OCI-LY1 (cell line): ENCODE measurements around the gene DROSHA.

ENCODE experiments used
- H2AFZ ChIP-seq: fragments of 200-600 bp; sonication (generic), shearing (Covaris generic); 2 replicates; pipeline ENCODE4 v1.6.0; 2014; ENCODE audit warnings: antibody characterized with exemption, mild to moderate bottlenecking, low read length
- H3F3A ChIP-seq: fragments of 200-600 bp; sonication (generic), shearing (Covaris generic); 2 replicates; pipeline ENCODE4 v1.6.0; 2014; ENCODE audit warnings: mild to moderate bottlenecking, antibody characterized with exemption, low read length, moderate library complexity; ENCODE audit not compliant: insufficient read depth
- H3K27ac ChIP-seq: fragments of 200-600 bp; sonication (generic); 2 replicates; pipeline ENCODE4 v1.5.1; 2014; ENCODE audit warnings: low read length, mixed run types, mild to moderate bottlenecking, low read depth; ENCODE audit not compliant: poor library complexity, severe bottlenecking
- H3K27me3 ChIP-seq: fragments of 200-600 bp; sonication (generic); 2 replicates; pipeline ENCODE4 v1.6.0; 2014; ENCODE audit warnings: antibody characterized with exemption, mild to moderate bottlenecking, low read length, moderate library complexity; ENCODE audit not compliant: insufficient read depth
- H3K36me3 ChIP-seq: fragments of 200-600 bp; sonication (generic); 2 replicates; pipeline ENCODE4 v1.6.1; 2014; ENCODE audit warnings: mild to moderate bottlenecking, antibody characterized with exemption, low read length, moderate library complexity, mixed read lengths; ENCODE audit not compliant: insufficient read depth
- H3K4me1 ChIP-seq: fragments of 200-600 bp; sonication (generic); 2 replicates; pipeline ENCODE4 v1.5.1; 2014; ENCODE audit warnings: mild to moderate bottlenecking, low read length, moderate library complexity; ENCODE audit not compliant: insufficient read depth, severe bottlenecking
- H3K4me2 ChIP-seq: fragments of 200-600 bp; sonication (generic), shearing (Covaris generic); 2 replicates; pipeline ENCODE4 v1.6.1; 2014; ENCODE audit warnings: low read length
- H3K4me3 ChIP-seq: fragments of 200-600 bp; sonication (generic); 2 replicates; pipeline ENCODE4 v1.5.1; 2014; ENCODE audit warnings: low read length, low read depth, mild to moderate bottlenecking, mixed read lengths; ENCODE audit not compliant: poor library complexity, severe bottlenecking
- H3K79me2 ChIP-seq: fragments of 200-600 bp; shearing (Covaris generic); 2 replicates; pipeline ENCODE4 v1.6.1; 2016; ENCODE audit warnings: mixed run types, low read length, mixed read lengths; ENCODE audit not compliant: insufficient read depth
- H3K9ac ChIP-seq: fragments of 200-600 bp; sonication (generic), shearing (Covaris generic); 2 replicates; pipeline ENCODE4 v1.6.1; 2014; ENCODE audit warnings: mild to moderate bottlenecking, low read length, mixed read lengths
- H3K9me2 ChIP-seq: fragments of 200-600 bp; sonication (generic), shearing (Covaris generic); 2 replicates; pipeline ENCODE4 v1.6.1; 2014; ENCODE audit warnings: low read depth, mild to moderate bottlenecking, low read length, mixed read lengths
- H3K9me3 ChIP-seq: fragments of 200-600 bp; shearing (Covaris generic); 2 replicates; pipeline ENCODE4 v1.6.1; 2014; ENCODE audit warnings: low read length, mixed read lengths
- H4K20me1 ChIP-seq: fragments of 200-600 bp; sonication (generic), shearing (Covaris generic); 2 replicates; pipeline ENCODE4 v1.6.0; 2016; ENCODE audit warnings: mild to moderate bottlenecking, low read length; ENCODE audit not compliant: insufficient read depth
- EZH2 ChIP-seq: fragments of 200-600 bp; sonication (generic), shearing (Covaris generic); IDR thresholded peaks from 2 replicates; pipeline ENCODE4 v1.8.0; 2017; ENCODE audit warnings: borderline replicate concordance, mixed run types, mild to moderate bottlenecking, antibody characterized with exemption, low read length, moderate library complexity, mixed read lengths
- TF ChIP-seq, protein P1 (sequence below): fragments of 200-600 bp; sonication (generic), shearing (Covaris generic); IDR thresholded peaks from 2 replicates; pipeline ENCODE4 v1.5.1; 2017; ENCODE audit warnings: mild to moderate bottlenecking, antibody characterized with exemption, low read length, moderate library complexity, mixed read lengths

Gene DROSHA

DNA sequence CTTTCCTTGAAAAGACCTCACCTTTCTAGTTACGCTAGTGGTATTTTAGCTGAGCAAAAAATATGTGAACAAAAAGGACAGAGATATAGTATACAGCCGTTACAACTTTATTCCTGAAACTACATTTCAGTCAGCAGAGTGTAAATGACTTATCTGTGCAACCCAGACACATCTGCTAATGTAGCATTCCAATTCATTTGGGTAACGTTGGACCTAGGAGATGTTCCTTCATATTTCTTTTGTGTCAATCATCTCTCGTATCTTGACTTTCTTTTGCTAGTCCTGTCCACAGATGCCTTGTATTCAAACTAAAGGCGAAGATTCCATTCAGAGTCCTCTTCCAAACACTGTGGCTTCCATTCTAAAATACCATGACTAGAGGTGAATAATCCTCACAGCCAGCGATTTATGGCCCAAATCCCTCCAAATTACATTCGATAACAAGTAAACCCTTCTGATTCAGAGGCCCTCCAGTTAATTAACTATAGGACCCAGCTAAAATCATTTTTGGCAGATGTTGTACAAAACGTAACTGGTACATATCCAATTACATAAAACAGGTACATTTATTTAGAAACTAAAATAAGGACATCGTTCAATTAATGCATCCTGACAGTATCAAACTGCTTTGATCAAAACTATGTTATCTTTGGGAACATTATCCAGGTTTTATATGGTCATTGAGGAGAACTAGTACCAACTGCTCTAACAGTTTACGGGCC, 155.7 kb downstream of the DROSHA start:
- Histone ChIP-seq H3F3A (no peaks in the 10 kb centered on the region), H2AFZ (no peak overlapping the region), H3K9me2 (no peaks in the 10 kb centered on the region), H3K79me2 (no peaks in the 10 kb centered on the region), H3K4me3 (no peak overlapping the region), H3K9me3 (no peaks in the 10 kb centered on the region), H3K36me3 (no peaks in the 10 kb centered on the region), H3K27ac (no peak overlapping the region), H3K4me1 (no peaks in the 10 kb centered on the region), H3K27me3 (no peaks in the 10 kb centered on the region), H3K4me2 (no peak overlapping the region), H4K20me1 (no peaks in the 10 kb centered on the region), H3K9ac (no peak overlapping the region)
- TF ChIP-seq EZH2: no peak
- TF ChIP-seq, protein P1, sequence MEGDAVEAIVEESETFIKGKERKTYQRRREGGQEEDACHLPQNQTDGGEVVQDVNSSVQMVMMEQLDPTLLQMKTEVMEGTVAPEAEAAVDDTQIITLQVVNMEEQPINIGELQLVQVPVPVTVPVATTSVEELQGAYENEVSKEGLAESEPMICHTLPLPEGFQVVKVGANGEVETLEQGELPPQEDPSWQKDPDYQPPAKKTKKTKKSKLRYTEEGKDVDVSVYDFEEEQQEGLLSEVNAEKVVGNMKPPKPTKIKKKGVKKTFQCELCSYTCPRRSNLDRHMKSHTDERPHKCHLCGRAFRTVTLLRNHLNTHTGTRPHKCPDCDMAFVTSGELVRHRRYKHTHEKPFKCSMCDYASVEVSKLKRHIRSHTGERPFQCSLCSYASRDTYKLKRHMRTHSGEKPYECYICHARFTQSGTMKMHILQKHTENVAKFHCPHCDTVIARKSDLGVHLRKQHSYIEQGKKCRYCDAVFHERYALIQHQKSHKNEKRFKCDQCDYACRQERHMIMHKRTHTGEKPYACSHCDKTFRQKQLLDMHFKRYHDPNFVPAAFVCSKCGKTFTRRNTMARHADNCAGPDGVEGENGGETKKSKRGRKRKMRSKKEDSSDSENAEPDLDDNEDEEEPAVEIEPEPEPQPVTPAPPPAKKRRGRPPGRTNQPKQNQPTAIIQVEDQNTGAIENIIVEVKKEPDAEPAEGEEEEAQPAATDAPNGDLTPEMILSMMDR: no peak

DNA sequence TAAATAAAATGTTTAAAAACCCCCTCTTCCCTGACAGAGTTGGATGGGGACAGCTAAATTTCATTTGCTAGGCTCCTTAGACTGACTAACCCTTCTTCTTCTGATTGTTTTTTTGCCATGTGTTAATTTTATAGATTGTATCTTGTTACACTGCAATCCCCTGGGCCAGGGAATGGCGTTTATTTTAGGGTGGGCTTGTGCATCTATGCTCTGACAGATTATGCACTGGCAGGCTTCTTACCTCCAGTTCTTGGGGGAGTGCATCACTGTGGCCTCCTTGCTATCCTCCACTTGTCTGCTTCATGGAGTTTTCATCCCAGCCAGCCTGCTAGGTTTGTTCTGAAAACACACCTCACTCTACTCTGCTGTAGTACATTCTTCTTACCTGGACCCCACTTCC, 159.8 kb downstream of the DROSHA start:
- Histone ChIP-seq H3F3A (no peaks in the 10 kb centered on the region), H3K4me1 (no peaks in the 10 kb centered on the region), H2AFZ (no peak overlapping the region), H3K27me3 (no peaks in the 10 kb centered on the region), H4K20me1 (no peaks in the 10 kb centered on the region), H3K9me3 (no peaks in the 10 kb centered on the region), H3K4me3 (no peak overlapping the region), H3K4me2 (no peak overlapping the region), H3K9ac (no peak overlapping the region), H3K79me2 (no peaks in the 10 kb centered on the region), H3K9me2 (no peaks in the 10 kb centered on the region), H3K36me3 (no peaks in the 10 kb centered on the region), H3K27ac (no peak overlapping the region)
- TF ChIP-seq EZH2: no peak
- TF ChIP-seq, protein P1: no peak

DNA sequence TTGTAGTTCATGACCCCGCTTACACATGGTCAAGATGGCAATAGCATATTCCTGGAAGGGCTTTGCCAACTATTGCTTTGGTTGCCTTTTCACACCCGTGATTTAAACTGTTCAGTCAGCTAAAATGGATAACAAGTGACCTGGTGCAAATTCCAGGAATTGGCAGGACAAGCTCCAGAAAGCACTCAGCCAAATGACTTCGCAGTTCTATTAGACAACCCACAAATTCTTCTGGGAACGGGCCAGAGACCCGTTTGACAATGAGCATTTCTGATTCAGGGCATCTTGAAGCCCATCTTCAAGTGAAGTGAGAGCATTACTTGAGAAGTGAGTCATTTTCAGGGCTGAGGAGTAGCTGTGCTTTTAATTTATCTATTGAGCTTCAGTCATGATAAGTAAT, 165.0 kb downstream of the DROSHA start:
- Histone ChIP-seq H3K4me2 (no peak overlapping the region), H3K27ac (no peak overlapping the region), H3K27me3 (no peaks in the 10 kb centered on the region), H2AFZ (no peak overlapping the region), H3K9me3 (no peaks in the 10 kb centered on the region), H3K9me2 (no peaks in the 10 kb centered on the region), H3K4me3 (no peak overlapping the region), H4K20me1 (no peaks in the 10 kb centered on the region), H3K79me2 (no peaks in the 10 kb centered on the region), H3K9ac (no peak overlapping the region), H3F3A (no peaks in the 10 kb centered on the region), H3K4me1 (no peaks in the 10 kb centered on the region), H3K36me3 (no peaks in the 10 kb centered on the region)
- TF ChIP-seq EZH2: no peak
- TF ChIP-seq, protein P1: no peak
